ENCODE data around the gene CENPH. TPM values are rescaled to one million over a fixed set of nuclear protein-coding genes. Genes with fewer than 3 reads are reported as not detected.

Gene CENPH
- polyA plus RNA-seq, 2 of the 4 experiments (the other 2 are of a cell fraction): 26.7 to 35.2 TPM

GRCh38 chr5:69213513-69214215, 24.3 kb downstream of the CENPH start:
- ATAC-seq (no peak), DNase-seq (ENCODE audit: low read depth in 1 of 2, low spot score in 1 of 2) (peak in 1 of 2 experiments; percentile 23), FAIRE-seq (no peak)
- no peak overlapping the region for H3K27ac ChIP-seq
- WGBS (ENCODE audit: missing lambda C conversion rate): 89% methylated on average over 4 of the region's 4 CpGs
- H3K4me3 ChIP-seq: no peak overlapping the region
- no peak overlapping the region for H3K4me2 ChIP-seq
- ChIA-PET CTCF (interaction anchor here (1.3 to 2.0 kb wide), 2 partner anchors 23 to 121 kb away, joined by 4 to 7 read pairs; no protein-coding TSS in a partner anchor), POLR2A (no interaction called here)
- H3K4me1 ChIP-seq: peaks cover 6% of the 10 kb centered on the region
- TF ChIP-seq CBX2 (IDR thresholded peaks at IDR 0.05; ENCODE audit: borderline replicate concordance, low read depth) (no peak), FOSL2 (IDR thresholded peaks at IDR 0.05) (no peak), FOSL2 (CRISPR knock-in tag; IDR thresholded peaks at IDR 0.05) (peak; percentile 31; the same call in 1 of the 2 replicates)
- H3K9me3 ChIP-seq: no peaks in the 10 kb centered on the region

- CTCF ChIA-PET: interaction anchor here (0.7 to 1.1 kb wide), 2 partner anchors 117 to 304 kb away, joined by 3 to 8 read pairs; no protein-coding TSS in a partner anchor
- ATAC-seq: no peak
- no peak for TF ChIP-seq PHF8 (IDR thresholded peaks at IDR 0.05; ENCODE audit: borderline replicate concordance, low read depth)
- no peak for TF ChIP-seq BHLHE40 (IDR thresholded peaks at IDR 0.05; ENCODE audit: low read depth, low read length)
- no peak for TF ChIP-seq POLR2A (IDR thresholded peaks at IDR 0.05; ENCODE audit: low read length)
- no peak for TF ChIP-seq FOSL2 (IDR thresholded peaks at IDR 0.05)
- no peak for TF ChIP-seq FOSL2 (CRISPR knock-in tag; IDR thresholded peaks at IDR 0.05)
- TF ChIP-seq RCOR1 (IDR thresholded peaks at IDR 0.05; ENCODE audit: low read depth, low read length): no peak
- TF ChIP-seq, protein P1, sequence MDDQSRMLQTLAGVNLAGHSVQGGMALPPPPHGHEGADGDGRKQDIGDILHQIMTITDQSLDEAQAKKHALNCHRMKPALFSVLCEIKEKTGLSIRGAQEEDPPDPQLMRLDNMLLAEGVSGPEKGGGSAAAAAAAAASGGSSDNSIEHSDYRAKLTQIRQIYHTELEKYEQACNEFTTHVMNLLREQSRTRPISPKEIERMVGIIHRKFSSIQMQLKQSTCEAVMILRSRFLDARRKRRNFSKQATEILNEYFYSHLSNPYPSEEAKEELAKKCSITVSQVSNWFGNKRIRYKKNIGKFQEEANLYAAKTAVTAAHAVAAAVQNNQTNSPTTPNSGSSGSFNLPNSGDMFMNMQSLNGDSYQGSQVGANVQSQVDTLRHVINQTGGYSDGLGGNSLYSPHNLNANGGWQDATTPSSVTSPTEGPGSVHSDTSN (IDR thresholded peaks at IDR 0.05): no peak
- no peak for TF ChIP-seq RNF2 (IDR thresholded peaks at IDR 0.05; ENCODE audit: borderline replicate concordance, low read depth)
- no peak for TF ChIP-seq SREBF2 (IDR thresholded peaks at IDR 0.05)
- no peak for TF ChIP-seq NPAS2 (CRISPR knock-in tag; IDR thresholded peaks at IDR 0.05; ENCODE audit: borderline replicate concordance)
- no peak for TF ChIP-seq TP53 (CRISPR knock-in tag; IDR thresholded peaks at IDR 0.05)
- TF ChIP-seq HOXB13 (CRISPR knock-in tag; IDR thresholded peaks at IDR 0.05; ENCODE audit: low read depth): no peak
- TF ChIP-seq, protein P2, sequence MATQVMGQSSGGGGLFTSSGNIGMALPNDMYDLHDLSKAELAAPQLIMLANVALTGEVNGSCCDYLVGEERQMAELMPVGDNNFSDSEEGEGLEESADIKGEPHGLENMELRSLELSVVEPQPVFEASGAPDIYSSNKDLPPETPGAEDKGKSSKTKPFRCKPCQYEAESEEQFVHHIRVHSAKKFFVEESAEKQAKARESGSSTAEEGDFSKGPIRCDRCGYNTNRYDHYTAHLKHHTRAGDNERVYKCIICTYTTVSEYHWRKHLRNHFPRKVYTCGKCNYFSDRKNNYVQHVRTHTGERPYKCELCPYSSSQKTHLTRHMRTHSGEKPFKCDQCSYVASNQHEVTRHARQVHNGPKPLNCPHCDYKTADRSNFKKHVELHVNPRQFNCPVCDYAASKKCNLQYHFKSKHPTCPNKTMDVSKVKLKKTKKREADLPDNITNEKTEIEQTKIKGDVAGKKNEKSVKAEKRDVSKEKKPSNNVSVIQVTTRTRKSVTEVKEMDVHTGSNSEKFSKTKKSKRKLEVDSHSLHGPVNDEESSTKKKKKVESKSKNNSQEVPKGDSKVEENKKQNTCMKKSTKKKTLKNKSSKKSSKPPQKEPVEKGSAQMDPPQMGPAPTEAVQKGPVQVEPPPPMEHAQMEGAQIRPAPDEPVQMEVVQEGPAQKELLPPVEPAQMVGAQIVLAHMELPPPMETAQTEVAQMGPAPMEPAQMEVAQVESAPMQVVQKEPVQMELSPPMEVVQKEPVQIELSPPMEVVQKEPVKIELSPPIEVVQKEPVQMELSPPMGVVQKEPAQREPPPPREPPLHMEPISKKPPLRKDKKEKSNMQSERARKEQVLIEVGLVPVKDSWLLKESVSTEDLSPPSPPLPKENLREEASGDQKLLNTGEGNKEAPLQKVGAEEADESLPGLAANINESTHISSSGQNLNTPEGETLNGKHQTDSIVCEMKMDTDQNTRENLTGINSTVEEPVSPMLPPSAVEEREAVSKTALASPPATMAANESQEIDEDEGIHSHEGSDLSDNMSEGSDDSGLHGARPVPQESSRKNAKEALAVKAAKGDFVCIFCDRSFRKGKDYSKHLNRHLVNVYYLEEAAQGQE (IDR thresholded peaks at IDR 0.05): no peak
- TF ChIP-seq RFX5 (IDR thresholded peaks at IDR 0.05): no peak
- no peak for TF ChIP-seq ZC3H11A (IDR thresholded peaks at IDR 0.05)
- no peak for TF ChIP-seq NFE2L2 (conservative IDR thresholded peaks at IDR 0.05; ENCODE audit: low read length)
- TF ChIP-seq, protein P3, sequence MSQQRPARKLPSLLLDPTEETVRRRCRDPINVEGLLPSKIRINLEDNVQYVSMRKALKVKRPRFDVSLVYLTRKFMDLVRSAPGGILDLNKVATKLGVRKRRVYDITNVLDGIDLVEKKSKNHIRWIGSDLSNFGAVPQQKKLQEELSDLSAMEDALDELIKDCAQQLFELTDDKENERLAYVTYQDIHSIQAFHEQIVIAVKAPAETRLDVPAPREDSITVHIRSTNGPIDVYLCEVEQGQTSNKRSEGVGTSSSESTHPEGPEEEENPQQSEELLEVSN (IDR thresholded peaks at IDR 0.05; ENCODE audit: borderline replicate concordance, low read depth): no peak
- TF ChIP-seq FOXS1 (CRISPR knock-in tag; IDR thresholded peaks at IDR 0.05): no peak
- no peak for TF ChIP-seq ZSCAN20 (CRISPR knock-in tag; IDR thresholded peaks at IDR 0.05)
- no peak for TF ChIP-seq ESRRA (IDR thresholded peaks at IDR 0.05; ENCODE audit: borderline replicate concordance, low read length)
- no peak for TF ChIP-seq NR3C1 (IDR thresholded peaks at IDR 0.05)
- H3K4me3 ChIP-seq: peak overlapping the region; percentile 79
- peak overlapping the region; percentile 92 to 95 for H3K27ac ChIP-seq
- POLR2A ChIA-PET: interaction anchor here (0.6 to 1.8 kb wide), 5 partner anchors 12 to 124 kb away, joined by 3 to 9 read pairs (median 5); partner anchors contain the start of genes CDK7, CENPH and SLC30A5
- 4% methylated on average over 6 of the region's 6 CpGs for WGBS (ENCODE audit: missing lambda C conversion rate)
- FAIRE-seq: no peak
- no peaks in the 10 kb centered on the region for H3K9me3 ChIP-seq
- DNase-seq (ENCODE audit: low read depth in 1 of 2, low spot score in 1 of 2): no peak
- H3K4me2 ChIP-seq: peak overlapping the region; percentile 88
- H3K4me1 ChIP-seq: peaks cover 13% of the 10 kb centered on the region
These were observed 27.7 kb downstream of the CENPH start for GRCh38 chr5:69217151-69217511.
